GM10248 (cell line): Measurements from ENCODE around the gene SLFNL1.

Source experiments
- CTCF ChIA-PET: fragments of 300-600 bp; sonication (Branson Sonifier 250); formaldehyde crosslinking; extraction: SDS; loops from one replicate; lab custom pipeline; 2021; ENCODE audit warnings: antibody characterized with exemption; lab: Yijun Ruan, JAX
- POLR2A ChIA-PET: fragments of 350-650 bp; sonication (Branson Sonifier 250); formaldehyde crosslinking; extraction: SDS; loops from one replicate; lab custom pipeline; 2020; ENCODE audit warnings: antibody characterized with exemption; lab: Yijun Ruan, JAX
- DNase-seq: peaks from one replicate; pipeline ENCODE4 v3.0.0; 2012; ENCODE audit errors: extremely low spot score
- TF ChIP-seq, protein P1 (sequence below): IDR thresholded peaks from 2 replicates; pipeline ENCODE4 v1.5.1; 2012; ENCODE audit warnings: mild to moderate bottlenecking, low read depth; ENCODE audit errors: extremely low read depth, missing control alignments, control extremely low read depth

SLFNL1 gene

DNA sequence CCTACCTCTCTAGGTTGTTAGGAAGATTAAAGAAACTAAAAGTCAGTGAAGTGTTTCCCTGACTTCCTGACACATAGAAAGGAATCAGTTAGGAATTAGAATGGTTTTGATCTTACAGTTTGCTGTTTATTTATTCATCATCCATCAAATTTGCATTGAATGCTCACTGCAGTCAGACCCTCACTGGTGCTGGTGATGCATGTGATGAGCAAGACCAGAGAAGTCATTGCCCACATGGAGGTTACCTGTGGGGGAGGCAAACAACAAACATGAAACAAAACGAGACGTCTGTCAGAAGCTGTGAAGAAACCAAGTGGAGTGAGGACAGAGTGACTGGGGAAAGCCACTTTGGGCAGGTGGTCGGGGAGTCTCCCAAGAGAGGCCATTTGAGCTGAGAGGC lies 35.6 kb downstream of the SLFNL1 start:
- POLR2A ChIA-PET: no interaction called here
- DNase-seq: no peak
- CTCF ChIA-PET: interaction anchor here (3.1 to 3.5 kb wide), 2 partner anchors 18 to 33 kb away, joined by 14 to 19 read pairs; no protein-coding TSS in a partner anchor
- TF ChIP-seq, protein P1, sequence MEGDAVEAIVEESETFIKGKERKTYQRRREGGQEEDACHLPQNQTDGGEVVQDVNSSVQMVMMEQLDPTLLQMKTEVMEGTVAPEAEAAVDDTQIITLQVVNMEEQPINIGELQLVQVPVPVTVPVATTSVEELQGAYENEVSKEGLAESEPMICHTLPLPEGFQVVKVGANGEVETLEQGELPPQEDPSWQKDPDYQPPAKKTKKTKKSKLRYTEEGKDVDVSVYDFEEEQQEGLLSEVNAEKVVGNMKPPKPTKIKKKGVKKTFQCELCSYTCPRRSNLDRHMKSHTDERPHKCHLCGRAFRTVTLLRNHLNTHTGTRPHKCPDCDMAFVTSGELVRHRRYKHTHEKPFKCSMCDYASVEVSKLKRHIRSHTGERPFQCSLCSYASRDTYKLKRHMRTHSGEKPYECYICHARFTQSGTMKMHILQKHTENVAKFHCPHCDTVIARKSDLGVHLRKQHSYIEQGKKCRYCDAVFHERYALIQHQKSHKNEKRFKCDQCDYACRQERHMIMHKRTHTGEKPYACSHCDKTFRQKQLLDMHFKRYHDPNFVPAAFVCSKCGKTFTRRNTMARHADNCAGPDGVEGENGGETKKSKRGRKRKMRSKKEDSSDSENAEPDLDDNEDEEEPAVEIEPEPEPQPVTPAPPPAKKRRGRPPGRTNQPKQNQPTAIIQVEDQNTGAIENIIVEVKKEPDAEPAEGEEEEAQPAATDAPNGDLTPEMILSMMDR: no peak

DNA sequence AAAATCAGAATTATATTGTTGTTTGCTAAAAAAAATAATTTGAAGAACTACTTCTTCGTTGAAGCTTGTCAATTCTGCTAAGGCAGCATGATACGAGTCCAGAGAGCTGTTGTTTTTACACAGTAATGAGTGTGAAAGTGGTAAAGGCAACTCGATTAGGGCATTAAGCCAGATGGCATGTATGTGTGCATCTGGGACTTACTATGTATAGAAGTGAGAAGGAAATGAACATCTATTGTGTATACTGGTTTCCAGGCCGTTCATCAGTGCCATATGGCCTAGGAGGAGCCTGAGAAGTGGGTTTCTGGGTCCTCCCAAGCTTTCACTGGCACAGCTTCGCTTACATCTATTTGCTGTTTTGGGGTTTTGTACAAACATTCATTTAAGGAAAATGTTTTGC lies 36.4 kb downstream of the SLFNL1 start:
- TF ChIP-seq, protein P1: no peak
- ChIA-PET POLR2A (no interaction called here), CTCF (interaction anchor here (0.9 to 3.5 kb wide), 7 partner anchors 10 to 453 kb away, joined by 3 to 19 read pairs (median 4); no protein-coding TSS in a partner anchor)
- no peak for DNase-seq

DNA sequence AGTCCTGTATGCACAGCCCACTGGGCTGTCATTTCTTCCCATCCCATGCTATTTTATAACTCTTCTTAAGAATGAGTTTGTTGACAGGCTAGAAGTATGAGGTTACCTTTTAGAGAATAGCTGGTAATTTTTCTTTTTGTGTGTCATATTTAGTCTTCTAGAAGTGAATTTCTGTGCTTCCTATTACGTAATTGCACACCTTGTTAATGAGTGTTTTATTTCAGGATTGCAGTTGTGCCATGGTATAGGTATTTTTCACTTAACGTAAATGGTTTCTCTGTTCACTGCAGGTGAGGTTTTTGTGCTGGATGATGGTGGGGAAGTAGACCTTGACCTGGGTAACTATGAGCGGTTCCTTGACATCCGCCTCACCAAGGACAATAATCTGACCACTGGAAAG lies 37.0 kb downstream of the SLFNL1 start:
- ChIA-PET POLR2A (interaction anchor here (0.6 kb wide), 1 partner anchor 8 kb away, joined by 6 read pairs; no protein-coding TSS in a partner anchor), CTCF (interaction anchor here (1.1 to 3.5 kb wide), 6 partner anchors 10 to 452 kb away, joined by 3 to 19 read pairs (median 6); no protein-coding TSS in a partner anchor)
- TF ChIP-seq, protein P1: no peak
- no peak for DNase-seq

DNA sequence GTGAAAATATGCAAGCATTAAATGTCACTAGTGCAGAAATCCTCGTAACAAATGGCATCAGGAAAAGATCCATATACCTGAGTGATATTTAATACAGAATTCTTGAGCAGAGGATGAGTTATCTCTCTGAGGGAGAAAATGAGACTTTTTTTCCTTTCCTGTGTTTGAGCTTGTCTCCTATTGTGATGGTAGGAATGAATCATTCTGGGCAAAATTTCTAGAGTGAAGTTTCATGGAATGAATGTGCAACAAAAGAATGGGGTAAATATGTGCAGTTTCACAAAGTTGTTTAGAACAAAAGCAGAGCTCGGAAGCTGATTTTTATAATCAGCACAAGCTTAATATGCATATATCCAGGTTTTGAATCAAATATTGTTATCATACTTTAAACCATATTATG lies 37.5 kb downstream of the SLFNL1 start:
- TF ChIP-seq, protein P1: no peak
- DNase-seq: no peak
- ChIA-PET POLR2A (interaction anchor here (0.6 to 1.8 kb wide), 2 partner anchors 8 to 20 kb away, joined by 4 to 6 read pairs; no protein-coding TSS in a partner anchor), CTCF (interaction anchor here (1.1 to 3.5 kb wide), 6 partner anchors 9 to 451 kb away, joined by 3 to 19 read pairs (median 6); no protein-coding TSS in a partner anchor)

DNA sequence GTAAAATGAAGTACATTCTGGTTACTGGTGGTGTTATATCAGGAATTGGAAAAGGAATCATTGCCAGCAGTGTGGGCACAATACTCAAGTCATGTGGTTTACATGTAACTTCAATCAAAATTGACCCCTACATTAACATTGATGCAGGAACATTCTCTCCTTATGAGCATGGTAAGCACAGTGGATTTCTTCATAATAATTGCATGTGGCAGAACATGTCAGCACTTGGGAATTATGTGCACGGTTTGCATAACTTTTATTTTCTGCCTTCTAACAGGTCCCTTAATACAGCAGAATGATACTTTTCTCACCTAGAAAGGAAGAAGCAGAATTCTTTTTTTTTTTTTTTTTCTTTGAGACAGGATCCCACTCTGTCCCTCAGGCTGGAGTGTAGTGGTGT lies 38.2 kb downstream of the SLFNL1 start:
- TF ChIP-seq, protein P1: no peak
- ChIA-PET CTCF (interaction anchor here (1.1 to 3.1 kb wide), 2 partner anchors 20 to 21 kb away, joined by 4 to 19 read pairs; no protein-coding TSS in a partner anchor), POLR2A (interaction anchor here (1.8 kb wide), 1 partner anchor 20 kb away, joined by 4 read pairs; no protein-coding TSS in a partner anchor)
- no peak for DNase-seq

DNA sequence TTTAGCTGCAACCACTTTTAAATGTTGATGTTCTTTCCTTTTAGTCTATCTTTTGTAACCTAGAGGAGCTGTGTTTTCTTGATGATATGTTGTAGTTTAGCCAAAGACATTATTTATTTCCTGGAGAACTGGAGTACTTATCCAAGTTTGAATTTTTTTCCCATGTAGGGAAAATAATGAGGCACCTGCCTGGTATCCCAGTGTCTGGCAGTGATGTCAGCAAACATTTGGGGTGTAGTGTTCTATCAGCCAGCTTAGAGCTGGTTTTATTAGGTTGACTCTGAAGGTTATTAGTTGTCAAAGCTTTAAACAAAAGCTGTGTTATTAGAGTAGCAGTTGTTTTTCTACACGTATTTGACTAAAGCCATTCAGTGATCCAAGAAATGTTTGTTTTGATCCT lies 38.8 kb downstream of the SLFNL1 start:
- ChIA-PET CTCF (interaction anchor here (1.1 kb wide), 1 partner anchor 21 kb away, joined by 4 read pairs; no protein-coding TSS in a partner anchor), POLR2A (interaction anchor here (1.8 kb wide), 1 partner anchor 21 kb away, joined by 4 read pairs; no protein-coding TSS in a partner anchor)
- TF ChIP-seq, protein P1: no peak
- DNase-seq: no peak
